Activated CD8-positive, alpha-beta memory T cell treated with anti-CD3 and anti-CD28 coated beads for 1 hour (primary cell): ENCODE measurements around the gene OBSCN.

ENCODE experiments used
- DNase-seq, 2 donors: peaks; one replicate each; pipeline ENCODE4 v3.0.0-alpha.2; 2020; ENCODE audit warnings: low read depth in 1 of 2; ENCODE audit errors: extremely low read depth in 1 of 2

OBSCN gene

GRCh38 chr1:228350831-228351781 lies 143.3 kb downstream of the OBSCN start:
- no peak for DNase-seq

GRCh38 chr1:228351850-228352249 lies 144.0 kb downstream of the OBSCN start:
- DNase-seq, result no peak

GRCh38 chr1:228352677-228353481 lies 145.0 kb downstream of the OBSCN start:
- no peak for DNase-seq

GRCh38 chr1:228353601-228354371 lies 145.9 kb downstream of the OBSCN start:
- no peak for DNase-seq

- DNase-seq, result no peak
Measured at GRCh38 chr1:228354390-228355320, 146.8 kb downstream of the OBSCN start.

- DNase-seq, result no peak
Measured at GRCh38 chr1:228356897-228357680, 149.2 kb downstream of the OBSCN start.

- DNase-seq, result no peak
Measured at GRCh38 chr1:228358039-228358763, 150.4 kb downstream of the OBSCN start.

- DNase-seq, result no peak
Measured at GRCh38 chr1:228358764-228359612, 151.1 kb downstream of the OBSCN start.

GRCh38 chr1:228359613-228360532 lies 152.0 kb downstream of the OBSCN start:
- DNase-seq, result no peak

GRCh38 chr1:228360533-228361313 lies 152.9 kb downstream of the OBSCN start:
- no peak for DNase-seq

GRCh38 chr1:228361314-228362140 lies 153.7 kb downstream of the OBSCN start:
- no peak for DNase-seq

- no peak for DNase-seq
Measured at GRCh38 chr1:228362141-228362883, 154.5 kb downstream of the OBSCN start.

- no peak for DNase-seq
Measured at GRCh38 chr1:228362884-228363450, 155.1 kb downstream of the OBSCN start.

GRCh38 chr1:228363686-228364067 lies 155.8 kb downstream of the OBSCN start:
- DNase-seq, result no peak
